Mesenteric fat pad (tissue), 1 donor: Measurements from ENCODE around the gene TULP3. TPM values are rescaled to one million over a fixed set of nuclear protein-coding genes. Genes with fewer than 3 reads are reported as not detected.

Source experiments
- DNase-seq: peaks from one replicate; pipeline ENCODE4 v3.0.0-alpha.2; 2020; ENCODE audit warnings: low spot score
- total RNA-seq: library from RNA; stranded (reverse); fragmentation: NEBNext Ultra II Directional; extraction: Animal tissue kit (Norgen Biotek cat#: 25700); gene quantifications from one replicate; pipeline ENCODE4 v1.2.1, GENCODE V29; 2021
- donor health status: DM: yes; HTN: yes; CAD: no.

The TULP3 gene
- total RNA-seq, 1 donor from 2014 or later: 18.0 TPM

GRCh38 chr12:2963760-2964292 is 73.1 kb downstream of the TULP3 start:
- no peak for DNase-seq

DNA sequence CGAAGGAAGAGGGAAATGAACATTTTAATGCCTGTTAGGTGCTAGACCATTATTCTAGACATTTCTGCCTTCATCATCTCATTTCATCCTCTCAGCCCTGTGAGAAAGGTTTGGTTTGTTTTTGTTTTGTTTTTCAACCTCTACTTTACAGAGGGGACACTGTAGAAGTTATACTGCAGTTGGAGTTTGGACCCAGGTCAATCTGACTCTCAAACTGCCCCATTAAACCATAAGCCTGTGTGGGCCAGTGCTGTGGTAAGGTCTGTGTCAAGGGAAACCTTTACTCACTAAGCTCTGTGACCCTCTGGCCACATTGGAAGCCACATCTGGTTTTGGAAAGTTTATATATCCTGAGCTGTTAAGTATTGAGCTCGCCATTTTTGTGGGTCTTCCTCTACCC is 77.0 kb downstream of the TULP3 start:
- no peak for DNase-seq

DNA sequence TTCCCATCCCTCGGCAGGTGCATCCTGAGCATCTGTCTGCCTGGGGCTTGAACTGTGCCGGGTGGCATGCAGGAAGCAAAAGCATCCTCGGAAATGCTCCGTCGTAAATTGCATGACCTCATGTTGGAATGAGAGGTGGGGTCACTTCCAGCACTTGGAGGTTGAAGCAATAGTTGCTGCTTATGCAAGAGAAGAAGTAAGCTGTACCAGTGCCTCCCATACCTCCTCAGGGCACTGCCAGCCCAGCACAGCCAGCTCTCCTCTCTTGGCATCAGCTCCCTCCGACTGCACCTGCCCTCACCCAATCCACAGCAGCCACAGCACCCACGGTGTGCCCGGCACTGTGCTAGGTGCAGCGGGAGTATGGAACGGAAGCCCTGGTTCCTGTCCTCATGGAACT is 80.1 kb downstream of the TULP3 start:
- no peak for DNase-seq

- DNase-seq: no peak
Observed at GRCh38 chr12:2973566-2973965, 82.9 kb downstream of the TULP3 start.

DNA sequence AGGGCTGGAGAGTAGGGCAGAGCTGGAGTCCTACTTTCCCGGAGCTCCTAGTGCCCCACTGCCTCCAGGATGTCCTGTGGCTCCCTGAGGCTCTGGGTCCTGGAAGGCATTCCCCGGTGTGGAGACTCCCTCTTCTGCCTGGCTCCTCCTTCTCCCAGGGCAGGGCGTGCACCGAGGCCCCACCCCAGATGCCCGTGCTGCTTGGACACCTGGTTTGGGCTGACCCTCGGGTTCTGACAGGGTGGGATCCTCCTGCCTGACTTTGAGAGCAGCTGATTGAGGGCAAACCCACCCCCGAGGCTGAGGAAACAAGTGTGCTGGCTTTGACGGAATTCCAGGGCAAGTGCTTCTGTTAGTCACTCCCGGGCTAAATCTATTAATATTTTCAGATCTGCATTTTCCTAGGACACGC is 83.9 kb downstream of the TULP3 start:
- DNase-seq: no peak

DNA sequence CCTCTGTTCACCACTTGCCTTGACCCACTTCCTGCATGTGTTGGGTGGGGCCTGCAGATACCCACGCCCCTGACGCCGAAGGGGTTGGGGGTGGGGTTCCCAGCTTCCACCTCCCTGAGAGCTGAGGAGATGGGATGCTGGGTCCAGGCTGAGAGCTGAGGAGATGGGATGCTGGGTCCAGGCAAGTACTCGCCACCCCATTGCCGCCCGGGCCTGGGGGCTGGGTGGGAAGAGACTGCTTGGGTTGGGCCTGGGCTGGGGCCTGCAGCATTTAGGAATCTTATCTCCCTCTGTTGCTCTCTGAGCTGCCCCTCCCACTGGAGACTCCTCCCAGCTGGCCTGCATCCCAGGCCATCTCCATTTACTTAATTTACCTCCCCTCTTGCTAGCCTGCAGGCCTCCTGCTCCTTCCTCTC is 85.9 kb downstream of the TULP3 start:
- no peak for DNase-seq

DNA sequence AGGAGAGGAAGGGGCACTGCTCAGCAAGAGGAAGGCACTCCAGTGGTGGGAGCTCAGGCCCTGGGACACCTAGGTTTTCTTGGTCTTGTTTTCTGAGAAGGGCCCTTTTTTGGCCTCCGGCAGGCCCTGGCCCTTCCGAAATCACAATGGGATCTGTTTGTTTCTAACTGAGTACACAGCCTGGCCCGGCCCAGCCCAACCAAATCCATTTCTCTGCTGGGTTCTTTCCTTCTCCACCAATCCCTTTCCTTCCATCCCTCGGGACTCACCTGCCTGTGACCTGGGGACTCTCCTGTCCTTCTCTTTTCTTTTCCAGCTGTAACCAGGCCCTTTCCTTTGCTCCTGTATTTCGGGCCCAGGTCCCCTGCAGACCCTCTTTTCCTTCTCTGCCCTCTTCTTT is 87.1 kb downstream of the TULP3 start:
- no peak for DNase-seq

DNA sequence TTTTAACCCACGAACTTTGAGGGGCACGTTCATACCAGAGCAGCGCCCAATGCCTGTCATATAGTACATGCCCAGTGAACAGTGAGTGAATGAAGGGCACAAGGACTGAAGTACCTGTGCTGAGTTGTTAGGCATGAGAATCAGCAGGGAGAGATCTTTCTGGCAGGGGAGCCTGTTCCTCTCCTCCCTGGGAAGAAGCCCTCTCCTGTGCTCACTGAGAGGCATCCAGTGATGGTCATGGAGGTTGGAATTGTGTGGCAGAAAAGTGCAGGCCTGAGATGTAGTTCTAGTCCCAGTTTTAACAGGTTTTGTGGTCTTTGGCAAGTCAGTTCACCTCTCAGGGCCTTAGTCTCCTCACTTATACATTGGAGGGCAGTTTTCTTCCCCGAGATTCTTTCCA is 89.1 kb downstream of the TULP3 start:
- DNase-seq: no peak

DNA sequence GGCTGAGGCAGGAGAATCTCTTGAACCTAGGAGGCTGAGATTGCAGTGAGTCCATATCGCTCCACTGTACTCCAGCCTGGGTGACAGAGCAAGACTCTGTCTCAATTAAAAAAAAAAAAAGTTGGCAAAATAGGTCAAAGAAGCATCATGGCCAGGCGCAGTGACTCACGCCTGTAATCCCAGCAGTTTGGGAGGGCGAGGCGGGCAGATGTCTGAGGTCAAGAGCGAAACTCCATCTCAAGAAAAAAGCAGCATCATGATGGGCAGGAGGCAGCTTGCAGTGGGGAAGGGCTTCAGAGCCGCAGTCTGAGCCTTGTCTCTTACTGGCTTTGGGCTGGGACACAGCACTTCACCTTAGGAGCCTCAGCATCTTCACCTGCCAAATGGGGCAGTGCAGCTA is 89.9 kb downstream of the TULP3 start:
- no peak for DNase-seq

- DNase-seq: no peak
Observed at GRCh38 chr12:2982361-2982760, 91.7 kb downstream of the TULP3 start.

- DNase-seq: no peak
Observed at GRCh38 chr12:2984249-2984648, 93.6 kb downstream of the TULP3 start.

- no peak for DNase-seq
Observed at GRCh38 chr12:2984698-2985097, 94.0 kb downstream of the TULP3 start.

DNA sequence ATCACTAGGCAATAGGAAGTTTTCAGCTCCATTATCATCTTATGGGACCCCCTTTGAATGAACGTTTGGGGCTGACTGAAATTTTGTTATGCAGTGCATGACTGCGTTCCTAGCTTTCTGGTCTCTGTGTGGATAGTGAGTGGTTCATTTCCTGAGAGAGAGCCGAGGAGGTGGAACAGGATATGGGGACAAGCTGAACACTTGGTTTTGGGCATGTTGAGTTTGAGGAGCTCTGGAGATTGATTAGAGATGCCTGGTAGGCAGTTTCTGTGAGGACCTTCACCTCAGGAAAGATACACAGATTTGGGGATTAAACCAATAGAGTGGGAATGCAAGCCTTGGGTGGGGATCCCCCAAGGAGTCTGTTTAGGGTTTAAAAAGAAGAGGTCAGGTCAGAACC is 96.2 kb downstream of the TULP3 start:
- no peak for DNase-seq

DNA sequence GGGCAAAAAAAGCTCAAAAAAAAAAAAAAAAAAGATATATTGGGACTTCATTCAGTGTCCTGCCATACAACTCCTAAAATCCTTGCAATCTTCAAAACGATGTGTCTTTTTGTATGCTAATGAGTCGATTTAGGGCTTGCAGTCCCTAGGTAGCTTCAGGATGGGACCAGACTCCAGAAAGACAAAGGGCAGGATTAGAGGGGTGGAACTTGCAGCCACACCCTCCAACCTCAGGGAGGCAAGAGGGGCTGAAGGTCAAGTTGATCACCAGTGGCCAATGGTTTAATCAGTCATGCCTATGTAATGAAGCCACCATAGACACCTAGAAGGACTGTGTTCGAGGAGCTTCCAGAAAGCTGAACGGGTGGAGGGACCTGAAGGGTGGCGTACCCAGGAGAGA is 97.8 kb downstream of the TULP3 start:
- no peak for DNase-seq

Other genes with a start within 250 kb of the TULP3 start
- 51.3 TPM for gene FKBP4, start 95.9 kb upstream of the TULP3 start, total RNA-seq
- gene ITFG2, start 78.2 kb upstream of the TULP3 start, total RNA-seq: 23.4 TPM
- 1.3 TPM for gene NRIP2, start 55.9 kb upstream of the TULP3 start, total RNA-seq
- not detected for gene TEX52, start 33.9 kb upstream of the TULP3 start, total RNA-seq
- 0.51 TPM for gene FOXM1, start 13.7 kb upstream of the TULP3 start, total RNA-seq
- 7.1 TPM for gene RHNO1, start 13.7 kb upstream of the TULP3 start, total RNA-seq
- 19.2 TPM for gene TEAD4, start 68.5 kb downstream of the TULP3 start, total RNA-seq
- 36.9 TPM for gene TSPAN9, start 186.5 kb downstream of the TULP3 start, total RNA-seq